AG09309 (cell line): ENCODE measurements around the gene SHPK.

ENCODE experiments used
- DNase-seq: peaks from one replicate; pipeline ENCODE4 v3.0.0-alpha.2; 2010; ENCODE audit warnings: low read depth
- H3K4me3 ChIP-seq: 2 replicates; pipeline ENCODE4 v1.5.1; 2011; ENCODE audit warnings: mild to moderate bottlenecking, low read depth, low read length, moderate library complexity; ENCODE audit not compliant: control insufficient read depth
- TF ChIP-seq, protein P1 (sequence below): IDR thresholded peaks from 2 replicates; pipeline ENCODE4 v1.5.1; 2011; ENCODE audit warnings: mild to moderate bottlenecking, low read depth, low read length, inconsistent platforms; ENCODE audit not compliant: insufficient read depth, control insufficient read depth; ENCODE audit errors: missing control alignments

The SHPK gene

DNA sequence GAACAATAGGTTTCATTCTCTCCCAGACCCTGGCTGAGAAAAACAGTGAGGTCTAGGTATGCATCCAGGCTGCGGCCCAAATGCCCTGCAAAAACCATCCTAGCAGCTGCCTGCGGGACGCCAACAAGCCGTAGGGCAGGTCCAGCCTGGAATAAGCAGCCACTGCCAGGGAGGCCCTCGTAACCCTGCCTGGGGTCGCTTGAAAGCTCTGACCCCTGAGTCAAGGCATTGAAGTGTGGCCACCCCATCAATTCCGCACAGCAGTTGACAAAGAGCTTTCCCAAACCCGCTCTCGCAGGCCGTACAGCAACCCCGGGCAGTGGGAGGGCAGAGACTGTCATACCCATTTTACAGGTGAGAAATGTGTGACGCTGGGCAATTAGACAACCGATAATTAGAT is 38.0 kb downstream of the SHPK start:
- TF ChIP-seq, protein P1, sequence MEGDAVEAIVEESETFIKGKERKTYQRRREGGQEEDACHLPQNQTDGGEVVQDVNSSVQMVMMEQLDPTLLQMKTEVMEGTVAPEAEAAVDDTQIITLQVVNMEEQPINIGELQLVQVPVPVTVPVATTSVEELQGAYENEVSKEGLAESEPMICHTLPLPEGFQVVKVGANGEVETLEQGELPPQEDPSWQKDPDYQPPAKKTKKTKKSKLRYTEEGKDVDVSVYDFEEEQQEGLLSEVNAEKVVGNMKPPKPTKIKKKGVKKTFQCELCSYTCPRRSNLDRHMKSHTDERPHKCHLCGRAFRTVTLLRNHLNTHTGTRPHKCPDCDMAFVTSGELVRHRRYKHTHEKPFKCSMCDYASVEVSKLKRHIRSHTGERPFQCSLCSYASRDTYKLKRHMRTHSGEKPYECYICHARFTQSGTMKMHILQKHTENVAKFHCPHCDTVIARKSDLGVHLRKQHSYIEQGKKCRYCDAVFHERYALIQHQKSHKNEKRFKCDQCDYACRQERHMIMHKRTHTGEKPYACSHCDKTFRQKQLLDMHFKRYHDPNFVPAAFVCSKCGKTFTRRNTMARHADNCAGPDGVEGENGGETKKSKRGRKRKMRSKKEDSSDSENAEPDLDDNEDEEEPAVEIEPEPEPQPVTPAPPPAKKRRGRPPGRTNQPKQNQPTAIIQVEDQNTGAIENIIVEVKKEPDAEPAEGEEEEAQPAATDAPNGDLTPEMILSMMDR, result no peak
- H3K4me3 ChIP-seq, result no peak overlapping the region
- no peak for DNase-seq

DNA sequence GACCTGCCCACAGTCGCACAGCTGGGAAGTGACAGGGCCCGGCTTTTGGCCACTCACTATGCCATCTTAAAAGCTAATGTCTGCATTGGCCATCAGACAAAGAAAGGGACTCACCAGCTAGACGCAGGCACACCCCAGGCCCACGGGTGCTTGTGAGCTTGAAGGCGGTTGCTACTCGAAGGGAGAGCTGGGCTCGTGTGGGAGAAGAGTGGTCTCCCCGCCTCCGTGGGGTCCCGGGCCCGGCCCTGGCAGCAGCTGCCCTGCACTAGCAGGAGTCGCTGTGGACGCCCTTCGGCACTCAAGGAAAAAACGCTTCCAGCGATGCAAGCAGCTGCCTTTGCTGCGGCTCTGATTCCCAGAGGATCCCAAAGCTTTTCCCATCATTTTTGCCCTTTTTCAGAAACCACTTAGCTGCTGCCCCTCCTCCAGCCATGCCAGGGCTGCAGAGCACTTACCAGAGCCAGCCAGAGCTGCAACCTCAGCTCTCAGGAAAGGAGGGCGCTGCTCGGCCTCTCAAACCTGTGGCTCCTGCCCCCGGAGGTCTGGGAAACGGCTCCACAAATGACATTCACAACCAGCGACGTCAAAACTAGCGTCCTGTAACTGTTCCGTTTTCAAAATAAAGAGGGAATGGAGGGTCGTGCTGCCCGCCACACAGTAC is 39.1 kb downstream of the SHPK start:
- no peak for DNase-seq
- TF ChIP-seq, protein P1, result no peak
- no peak overlapping the region for H3K4me3 ChIP-seq

- no peak for DNase-seq
- no peak overlapping the region for H3K4me3 ChIP-seq
- TF ChIP-seq, protein P1, result no peak
Observed at GRCh38 chr17:3594976-3595375, 41.1 kb downstream of the SHPK start.

DNA sequence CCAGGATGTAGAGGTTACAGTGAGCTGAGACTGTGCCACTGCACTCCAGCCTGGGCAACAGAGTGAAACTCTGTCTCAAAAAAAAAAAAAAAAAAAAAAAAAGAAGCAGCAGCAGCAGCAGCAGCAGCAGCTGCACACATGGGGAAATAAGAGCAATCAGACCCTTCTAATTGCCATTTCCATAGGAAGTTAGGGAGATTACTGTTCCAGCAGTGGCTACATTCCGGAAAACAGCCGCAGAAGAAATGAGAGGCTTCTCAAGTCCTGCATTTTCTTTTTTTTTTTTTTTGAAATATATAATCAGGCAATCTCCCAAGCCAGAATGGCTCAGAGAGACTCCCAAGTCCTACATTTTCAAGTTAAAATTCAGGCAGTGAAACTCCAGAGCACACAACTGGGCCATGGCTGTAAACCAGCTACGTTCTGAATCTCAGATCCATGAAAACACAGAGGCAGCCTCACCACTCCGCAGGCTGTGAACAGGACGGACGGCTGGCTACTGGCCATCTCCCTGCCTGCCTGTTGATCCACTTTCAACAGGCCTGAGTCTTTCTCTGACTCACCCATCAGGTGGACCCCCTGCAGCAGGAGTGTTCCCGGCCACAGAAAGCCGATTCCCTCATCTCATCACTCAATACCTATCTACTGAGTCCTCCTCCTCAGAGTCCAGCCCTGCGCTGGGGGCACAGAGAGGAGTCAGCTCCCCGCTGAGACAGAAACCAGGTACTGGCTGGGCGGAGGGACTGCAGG is 41.8 kb downstream of the SHPK start:
- TF ChIP-seq, protein P1, result no peak
- no peak for DNase-seq
- no peak overlapping the region for H3K4me3 ChIP-seq

DNA sequence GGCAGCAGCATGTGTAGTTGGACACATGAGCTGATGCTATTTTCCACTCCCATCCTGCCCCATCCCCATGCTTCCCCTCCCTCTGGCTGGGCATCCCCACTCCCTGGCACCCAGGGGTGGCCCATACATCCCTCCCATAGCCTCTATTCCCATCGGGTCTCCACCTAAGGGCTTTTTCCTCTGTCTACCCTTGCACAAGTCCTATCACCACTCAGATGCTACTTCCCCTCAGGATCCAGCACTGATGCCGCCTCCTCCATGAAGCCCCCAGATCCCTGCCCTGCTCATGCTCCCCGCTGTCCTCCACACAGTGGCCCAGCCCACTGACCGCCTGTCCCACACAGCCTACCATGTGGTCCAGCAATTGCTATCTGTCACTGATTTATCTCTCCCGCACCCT is 42.7 kb downstream of the SHPK start:
- TF ChIP-seq, protein P1, result no peak
- no peak overlapping the region for H3K4me3 ChIP-seq
- no peak for DNase-seq

DNA sequence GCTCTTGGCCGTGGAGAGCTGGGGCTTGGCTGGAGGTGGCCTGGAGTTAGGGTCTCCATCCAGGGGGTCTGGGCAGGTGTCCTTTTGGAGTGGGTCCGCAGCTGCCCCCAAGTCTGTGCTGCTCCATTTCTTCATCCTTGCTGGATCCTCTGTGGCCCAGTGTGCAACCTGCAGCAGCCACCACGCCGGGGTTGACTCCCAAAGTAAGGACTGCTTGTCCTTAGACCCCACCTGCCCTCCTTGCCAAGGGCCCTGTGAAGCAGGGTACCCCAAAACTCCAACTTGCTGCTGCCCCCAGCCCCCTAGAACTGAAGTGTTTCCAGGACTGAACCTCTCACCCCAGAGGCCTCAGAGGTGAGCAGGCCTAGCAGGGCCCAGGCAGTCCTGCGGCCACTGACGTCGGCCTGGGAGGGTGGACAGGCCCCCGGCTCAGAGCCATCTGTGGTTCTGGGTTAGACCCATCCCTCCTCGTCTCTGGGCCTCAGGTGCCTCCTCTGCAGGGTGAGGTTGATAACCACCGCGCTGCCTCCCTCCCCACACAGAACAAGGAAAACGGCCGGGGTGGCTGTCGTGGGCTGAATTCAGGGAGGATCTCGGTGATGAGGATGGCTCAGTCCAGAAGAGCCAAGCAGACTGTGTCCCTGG is 43.7 kb downstream of the SHPK start:
- H3K4me3 ChIP-seq, result no peak overlapping the region
- no peak for DNase-seq
- TF ChIP-seq, protein P1, result no peak
